Stimulated activated CD8-positive, alpha-beta memory T cell treated with anti-CD3 and anti-CD28 coated beads, Interleukin-4, amount 100 ng/mL, for 1 hour (primary cell): Measurements from ENCODE around the gene TPMT.
"Not testable (repeated sequence)": the region's sequence is repeated elsewhere in the genome, so short reads cannot be mapped to it uniquely, and the experiment has no call there.

Experiments used
- DNase-seq, 2 donors: peaks; one replicate each; pipeline ENCODE4 v3.0.0-alpha.2; 2020; ENCODE audit warnings: low read depth in 2 of 2, low spot score in 1 of 2

The TPMT gene

DNA sequence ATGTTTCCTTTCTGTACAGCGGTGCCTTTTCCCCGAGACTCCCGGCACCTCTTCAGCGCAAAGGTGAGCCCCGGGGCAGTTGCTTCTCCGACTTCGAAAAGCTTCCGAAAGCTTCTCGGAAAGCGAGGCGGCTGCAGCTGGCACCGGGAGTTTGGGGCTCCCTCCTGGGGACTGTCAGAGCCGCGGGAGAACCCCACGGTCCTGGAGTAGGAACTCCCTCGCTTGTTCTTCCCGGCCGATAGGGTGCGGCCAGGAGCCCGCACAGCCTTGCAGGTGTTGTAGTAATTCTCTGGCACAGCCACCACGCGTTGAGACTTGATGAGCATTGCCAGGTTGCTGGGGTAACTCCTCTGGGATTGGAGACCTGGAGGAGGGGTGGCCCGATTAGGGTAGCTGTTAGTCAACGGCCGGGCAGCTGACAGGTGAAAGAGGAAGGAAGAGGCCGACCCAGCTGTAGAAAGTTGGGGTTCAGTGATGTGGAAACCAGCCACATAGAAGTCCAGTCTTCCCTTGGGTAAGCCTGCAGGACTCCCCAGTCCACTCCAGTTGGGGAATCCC is 1.1 kb upstream of the TPMT start:
- DNase-seq, result peak; percentile 9 to 18

DNA sequence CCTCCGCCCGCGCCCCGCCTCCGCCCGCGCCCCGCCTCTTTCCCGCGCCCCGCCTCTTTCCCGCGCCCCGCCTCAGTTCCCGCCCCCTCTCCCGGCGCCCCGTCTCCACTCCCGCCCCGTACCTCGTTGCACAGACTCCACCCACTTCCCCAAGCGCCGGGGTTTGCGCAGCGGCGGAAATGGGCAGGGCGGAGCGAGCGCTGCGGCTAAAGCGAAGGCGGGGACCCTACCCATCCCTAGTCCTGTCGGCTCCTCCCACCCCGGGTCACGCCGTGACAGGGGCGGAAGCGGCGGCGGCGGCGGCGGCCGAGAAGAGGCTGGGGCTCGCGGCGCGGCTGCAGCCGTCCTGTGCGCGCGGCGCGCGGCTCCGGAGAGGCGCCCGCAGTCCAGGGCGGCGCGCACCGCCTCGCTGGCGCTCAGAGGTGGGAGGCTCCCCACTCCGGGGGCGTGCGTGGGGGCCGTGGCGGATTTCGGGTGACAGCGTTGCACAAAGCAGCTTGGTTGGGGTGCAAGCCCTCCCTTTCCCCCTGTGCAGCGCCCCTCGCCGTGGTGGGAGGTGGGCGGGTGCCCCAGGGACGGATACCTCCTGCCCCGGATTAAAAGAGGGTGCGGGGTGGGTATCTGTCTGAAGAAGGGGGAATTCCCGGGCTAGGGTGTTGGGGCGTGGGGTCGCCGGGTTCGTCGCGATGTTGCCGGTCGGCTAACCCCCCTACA is 430 bp upstream of the TPMT start, which contains the start of gene KDM1B:
Gene KDM1B, plus strand, starts transcription at position 273 of the 714 bp plus-strand sequence. CDS start 4,474 bp downstream, outside the sequence.
- DNase-seq, result peak; percentile 96 to 99

DNA sequence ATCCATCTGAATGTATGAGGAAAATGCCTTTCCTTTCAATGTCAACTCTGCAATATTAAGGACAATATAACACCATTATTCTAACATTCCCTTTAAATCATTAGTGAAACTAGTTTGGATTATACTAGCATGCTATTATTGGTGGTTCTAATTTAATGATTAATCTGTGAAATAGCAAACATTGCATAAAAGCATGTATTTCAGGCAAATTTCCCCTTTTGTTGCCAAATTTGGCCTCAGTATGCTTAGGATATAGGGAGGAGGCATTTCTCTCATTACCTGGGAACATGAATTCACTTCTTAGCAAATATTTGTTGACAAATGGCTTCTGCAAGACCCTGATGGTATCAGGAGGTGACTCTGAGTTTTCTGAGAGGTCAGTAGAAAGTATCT is 1.6 kb downstream of the TPMT start:
- DNase-seq, result no peak

DNA sequence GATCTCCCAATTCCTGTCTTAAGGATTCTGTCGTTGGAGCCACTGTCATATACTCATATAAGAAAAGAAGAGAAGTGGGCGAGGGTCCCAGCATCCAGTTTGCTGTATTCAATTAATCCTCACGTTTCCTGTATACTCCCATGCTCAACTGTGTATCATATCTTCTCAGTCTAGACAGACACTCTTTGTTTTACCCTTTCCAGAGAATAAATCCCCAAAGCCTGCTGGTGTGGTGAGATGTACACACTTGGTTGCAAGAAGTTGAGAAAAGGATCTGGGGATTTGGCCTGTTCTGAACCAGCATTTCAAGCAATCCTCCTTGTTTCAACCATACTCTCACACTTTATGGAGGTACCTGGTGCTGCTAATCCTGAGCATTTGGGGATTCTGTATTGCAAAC is 3.1 kb downstream of the TPMT start:
- DNase-seq, result no peak

DNA sequence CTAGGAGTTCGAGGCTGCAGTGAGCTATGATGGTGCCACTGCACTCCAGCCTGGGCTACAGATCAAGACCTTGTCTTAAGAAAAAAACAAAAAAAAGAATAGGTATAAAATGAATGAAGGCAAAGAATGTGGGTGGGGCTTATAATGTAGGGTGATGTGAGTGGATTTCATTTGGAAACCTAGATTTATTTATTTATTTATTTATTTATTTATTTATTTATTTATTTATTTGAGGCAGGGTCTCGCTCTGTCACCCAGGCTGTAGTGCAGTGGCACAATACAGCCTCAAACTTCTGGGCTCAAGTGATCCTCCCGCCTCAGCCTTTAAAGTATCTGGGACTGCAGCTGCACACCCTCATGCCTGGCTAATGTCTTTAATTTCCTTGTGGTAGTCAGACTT is 3.5 kb downstream of the TPMT start:
- DNase-seq, result not testable (repeated sequence)

DNA sequence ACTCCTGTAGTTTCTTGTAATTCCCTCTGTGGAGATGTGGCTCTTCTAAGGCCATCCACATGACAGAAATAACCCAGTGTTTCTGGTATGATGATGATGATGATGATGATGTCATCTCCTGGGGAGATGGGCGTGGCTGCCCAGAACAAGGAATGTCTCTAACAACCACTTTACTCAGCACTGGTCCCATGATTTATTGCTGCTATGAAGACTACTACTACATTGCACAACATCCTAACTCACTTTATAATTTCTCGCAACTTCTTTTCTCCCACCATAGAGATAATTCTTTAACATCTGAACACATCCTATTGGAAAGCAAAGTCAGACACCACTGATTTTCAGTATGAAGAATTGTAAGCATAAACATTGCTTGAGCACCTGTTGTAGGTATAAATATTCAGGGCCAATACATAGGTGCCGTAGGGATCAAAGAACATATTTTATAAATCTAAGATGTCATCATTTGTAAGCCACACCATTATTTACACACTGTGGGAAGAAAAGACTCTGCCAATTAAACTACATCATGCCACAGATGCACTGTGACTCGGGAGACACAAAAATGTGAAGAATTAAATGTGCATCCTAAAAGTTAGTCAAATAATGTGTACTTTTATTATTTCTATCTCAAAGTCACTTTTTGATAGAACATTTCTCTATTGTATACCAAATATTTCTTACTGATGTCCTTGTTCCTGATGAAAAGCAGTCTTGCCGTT is 6.4 kb downstream of the TPMT start:
- DNase-seq, result no peak

DNA sequence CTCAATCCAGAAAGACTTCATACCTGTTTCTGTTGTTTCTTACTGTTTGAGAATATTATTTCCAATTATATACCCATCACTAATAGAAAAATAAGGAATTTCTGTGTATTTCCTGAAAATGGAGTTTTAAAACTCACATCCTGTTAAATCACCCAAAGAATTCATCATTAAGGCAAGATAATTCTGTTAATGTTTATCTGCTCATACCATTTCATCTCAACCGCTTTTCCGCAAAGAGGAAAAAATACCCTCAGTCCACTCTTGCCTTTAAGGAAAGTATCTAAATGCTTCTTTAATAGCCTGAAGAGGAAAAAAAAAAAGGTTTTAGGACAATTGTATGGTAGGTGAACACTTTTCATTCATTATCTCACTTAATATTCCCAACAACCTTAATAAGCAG is 7.3 kb downstream of the TPMT start:
- DNase-seq, result no peak

DNA sequence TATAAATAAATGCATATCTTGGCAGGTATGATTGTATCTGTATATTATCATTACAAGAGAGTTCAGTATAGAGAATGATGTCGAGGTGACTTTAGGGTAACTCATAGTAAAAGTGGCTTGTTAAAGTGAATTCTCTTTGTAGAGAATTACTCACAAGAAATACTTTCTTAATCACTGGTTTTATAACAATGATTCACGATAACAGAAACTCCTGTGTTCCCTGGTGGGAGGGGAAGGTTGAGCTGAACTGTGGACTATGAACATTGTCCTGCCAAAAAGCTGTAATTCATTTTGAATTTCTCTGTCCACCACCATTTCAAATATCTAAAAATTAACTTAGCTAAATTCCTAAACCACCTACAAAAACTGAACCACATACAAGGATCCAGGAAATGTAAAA is 7.7 kb downstream of the TPMT start:
- DNase-seq, result no peak

DNA sequence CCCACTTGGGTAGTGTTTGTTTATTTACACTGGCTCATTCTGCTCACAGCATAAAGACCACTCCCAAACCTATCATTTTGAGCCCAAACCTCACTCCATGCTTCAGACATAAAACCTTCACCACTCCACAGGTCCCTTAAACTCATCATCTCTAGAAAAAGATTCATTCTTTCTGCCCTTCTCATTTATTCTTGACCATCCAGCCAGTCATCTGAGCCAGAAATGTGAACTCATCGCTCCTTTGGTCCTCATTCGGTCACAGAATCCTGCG is 12.4 kb downstream of the TPMT start:
- DNase-seq, result no peak

DNA sequence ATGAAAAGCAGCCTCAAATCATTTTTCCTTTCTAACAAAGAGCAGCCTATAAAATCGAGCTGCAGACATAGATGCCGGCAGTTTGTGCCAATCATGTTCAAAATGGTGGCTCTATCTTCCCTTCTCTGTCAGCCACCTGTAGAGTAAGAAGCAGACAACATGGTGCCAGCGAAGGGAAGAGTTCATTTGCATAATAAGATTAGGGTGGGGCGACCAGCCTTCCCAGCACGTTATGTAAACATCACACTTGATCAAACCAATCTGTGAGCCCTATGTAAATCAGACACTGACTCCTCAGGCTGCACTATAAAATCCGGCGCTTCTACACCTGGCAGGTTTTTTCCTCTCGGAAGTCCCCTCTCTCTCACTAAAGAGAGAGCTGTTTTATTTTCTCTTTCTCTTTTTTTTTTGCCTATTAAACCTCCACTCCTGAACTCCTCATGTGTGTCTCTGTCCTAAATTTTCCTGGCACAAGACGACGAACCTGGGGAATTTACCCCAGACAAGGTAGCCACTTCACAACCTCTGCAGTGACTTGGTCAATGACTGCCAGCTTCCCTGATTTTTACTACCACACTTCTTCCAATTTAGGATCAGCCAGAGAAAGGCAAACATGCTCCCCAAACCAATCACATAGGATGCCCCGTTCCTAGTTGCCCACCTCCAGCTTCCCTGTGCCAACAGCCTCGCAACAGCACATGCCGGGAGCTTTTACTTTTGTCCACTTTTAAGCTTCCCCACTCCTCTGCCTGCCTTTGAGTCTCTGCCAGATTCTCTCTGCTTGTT is 12.9 kb downstream of the TPMT start:
- no peak for DNase-seq

DNA sequence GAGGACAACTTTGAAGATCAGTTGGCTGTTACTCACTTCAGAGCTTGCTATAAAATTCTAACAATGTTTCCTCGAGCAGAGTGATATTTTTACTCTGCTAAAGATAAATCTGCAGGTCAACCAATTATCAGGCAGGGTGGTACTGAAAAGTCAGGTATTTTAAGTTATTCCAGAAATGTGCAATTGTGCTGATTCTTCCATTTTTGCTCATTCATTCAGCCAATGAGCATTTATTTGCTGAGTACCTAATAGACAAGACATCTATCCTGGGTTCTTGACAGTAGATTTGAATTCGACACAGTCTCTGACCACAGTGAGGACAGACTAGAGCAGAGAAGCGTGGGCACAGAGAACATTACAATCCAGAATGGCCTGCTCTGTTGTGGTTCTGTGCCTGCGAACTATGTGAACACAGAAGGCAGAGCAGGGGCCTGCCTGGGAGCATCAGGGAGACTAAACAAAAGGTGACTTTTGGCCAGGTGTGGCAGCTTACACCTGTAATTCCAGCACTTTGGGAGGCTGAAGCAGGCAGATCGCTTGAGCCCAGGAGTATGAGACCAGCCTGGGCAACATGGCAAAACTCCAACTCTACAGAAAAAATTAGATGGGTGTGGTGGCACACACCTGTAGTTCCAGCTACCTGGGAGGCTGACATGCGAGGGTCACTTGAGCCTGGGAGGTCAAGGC is 14.8 kb downstream of the TPMT start:
- no peak for DNase-seq

DNA sequence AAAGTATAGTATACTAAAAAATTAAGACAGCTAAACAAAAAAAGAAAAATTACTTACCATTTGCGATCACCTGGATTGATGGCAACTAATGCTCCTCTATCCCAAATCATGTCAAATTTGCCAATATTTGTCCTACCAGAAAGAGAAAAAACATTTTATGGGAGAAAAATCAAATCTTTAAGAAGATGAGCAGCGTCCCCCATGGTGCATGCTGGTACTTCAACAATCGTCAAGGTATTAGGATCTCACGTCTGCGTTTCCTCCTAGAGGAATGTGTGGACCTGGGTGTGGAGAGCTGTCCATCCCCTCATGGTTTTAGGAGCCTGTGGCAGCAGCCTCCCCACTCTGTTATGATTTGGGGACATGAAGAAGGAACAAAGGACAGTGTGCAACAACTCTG is 16.0 kb downstream of the TPMT start:
- DNase-seq, result no peak

DNA sequence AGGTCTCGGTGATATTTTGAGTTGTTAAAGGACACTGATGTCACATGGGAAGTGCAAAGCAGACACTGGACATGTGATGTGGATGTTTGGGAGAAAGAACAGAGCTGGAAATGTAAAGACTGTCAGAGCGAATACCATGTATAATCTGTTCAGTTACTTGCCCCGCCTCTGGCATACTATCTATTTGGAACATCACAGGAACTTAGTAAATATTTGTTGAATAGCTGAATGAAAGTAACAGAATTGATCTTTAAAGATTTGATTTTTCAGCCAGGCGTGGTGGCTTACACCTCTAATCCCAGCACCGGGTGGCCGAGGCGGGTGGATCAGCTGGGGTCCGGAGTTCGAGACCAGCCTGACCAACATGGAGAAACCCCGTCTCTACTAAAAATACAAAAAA is 18.6 kb downstream of the TPMT start:
- no peak for DNase-seq

DNA sequence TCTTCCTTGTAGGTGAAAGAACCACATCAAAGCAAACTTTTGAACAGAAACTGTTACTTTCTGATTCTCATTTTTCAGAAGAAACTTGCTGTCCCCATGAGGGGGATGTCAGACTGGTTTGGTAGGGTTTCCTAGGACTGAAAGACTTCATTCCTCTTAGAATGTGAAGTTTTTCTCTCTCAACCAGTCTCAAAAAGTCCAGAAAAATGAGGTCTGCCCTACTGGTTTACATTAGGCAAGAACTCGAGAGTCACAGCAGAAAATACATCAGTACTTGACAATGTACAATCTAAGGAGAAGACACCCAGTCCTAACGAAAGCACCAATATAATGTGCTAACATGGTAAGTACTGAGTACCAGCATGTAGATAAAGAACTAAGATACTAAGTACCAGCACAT is 19.7 kb downstream of the TPMT start:
- DNase-seq, result no peak

DNA sequence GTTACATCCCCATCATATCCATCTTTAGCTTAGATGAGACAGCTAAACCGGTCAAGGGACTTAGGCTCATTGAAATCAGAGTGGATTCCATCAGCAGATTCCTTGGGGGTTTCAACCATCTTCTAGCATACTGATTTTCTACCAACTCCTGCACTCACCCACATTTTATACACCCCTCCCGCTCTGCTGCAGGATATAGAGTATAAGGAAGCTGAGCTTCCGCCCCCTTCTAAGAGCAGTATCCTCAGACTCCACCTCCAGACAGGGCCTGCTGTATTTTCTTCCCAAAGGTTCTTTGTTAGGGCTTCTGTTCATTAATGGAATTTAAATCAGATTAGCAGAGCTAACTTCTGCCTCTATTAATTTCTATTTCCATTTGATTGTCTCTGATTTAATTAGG is 22.5 kb downstream of the TPMT start:
- no peak for DNase-seq

DNA sequence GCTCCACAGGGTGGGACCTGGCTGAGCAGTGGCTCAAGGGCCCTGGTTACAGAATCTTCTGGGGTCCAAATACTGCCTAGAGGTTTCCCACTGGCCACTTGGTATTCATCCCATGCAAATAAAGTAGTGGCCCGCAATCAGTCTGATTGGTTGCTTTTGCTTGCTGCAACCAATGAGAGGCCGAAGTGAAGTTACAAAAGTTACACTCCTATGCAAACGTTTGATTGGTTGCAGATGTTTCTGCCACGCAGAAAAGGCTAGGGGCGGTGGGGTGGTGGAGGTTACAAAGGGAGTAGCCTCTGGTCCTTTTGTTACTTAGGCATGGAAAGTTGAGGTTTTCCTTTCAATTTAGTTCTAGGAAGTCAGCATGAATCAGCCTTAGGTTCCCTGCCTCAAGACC is 28.8 kb downstream of the TPMT start:
- DNase-seq, result no peak

DNA sequence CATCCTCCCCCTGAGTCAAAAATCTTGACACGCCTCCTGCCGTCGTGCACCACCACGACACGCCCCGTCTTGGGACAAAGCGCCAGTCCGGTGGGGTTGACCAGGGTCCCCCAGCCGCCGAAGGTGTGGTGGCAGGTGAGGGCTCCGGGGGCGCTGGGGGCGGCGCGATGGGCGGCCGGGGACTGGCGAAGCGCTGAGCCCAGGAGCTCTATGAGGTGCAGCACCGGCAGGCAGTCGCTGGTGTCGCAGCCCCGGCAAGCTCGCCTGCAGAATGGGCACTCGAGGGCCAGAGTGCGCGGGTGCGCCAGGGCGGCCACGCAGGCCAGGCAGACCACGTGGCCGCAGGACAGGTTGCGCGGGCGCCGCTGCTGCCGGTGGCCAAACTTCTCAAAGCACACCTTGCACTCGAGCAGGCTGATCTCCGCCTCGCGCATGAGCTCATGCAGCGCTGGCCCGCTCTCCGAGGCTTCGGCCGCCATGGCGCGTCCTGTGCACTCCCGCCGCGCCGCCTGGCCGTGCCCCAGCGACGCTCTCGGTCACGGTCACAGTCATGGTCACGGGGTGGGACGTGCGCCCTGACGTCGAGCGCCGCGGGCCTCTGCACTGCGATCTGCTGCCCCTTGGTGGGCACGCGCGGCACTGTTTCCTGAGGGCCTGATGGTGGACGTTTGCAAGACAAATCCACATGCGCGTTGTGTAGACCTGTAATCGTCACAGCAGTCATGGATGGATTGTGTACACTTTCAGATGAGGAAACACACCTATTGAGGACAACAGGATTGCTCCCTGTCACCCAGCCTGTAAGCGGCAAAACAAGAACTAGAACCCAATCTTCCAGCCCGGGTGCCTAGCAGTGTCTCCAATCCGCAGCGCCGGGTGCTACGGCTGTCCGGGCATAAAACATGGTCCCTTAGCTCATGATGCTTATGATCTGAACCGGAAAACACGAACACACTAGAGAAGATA is 32.5 kb downstream of the TPMT start, which contains the start of gene NHLRC1:
Gene NHLRC1, minus strand, starts transcription at position 550 of the 966 bp plus-strand sequence. Its CDS starts 71 bp downstream, at position 479.
- peak; percentile 27 to 48 for DNase-seq

DNA sequence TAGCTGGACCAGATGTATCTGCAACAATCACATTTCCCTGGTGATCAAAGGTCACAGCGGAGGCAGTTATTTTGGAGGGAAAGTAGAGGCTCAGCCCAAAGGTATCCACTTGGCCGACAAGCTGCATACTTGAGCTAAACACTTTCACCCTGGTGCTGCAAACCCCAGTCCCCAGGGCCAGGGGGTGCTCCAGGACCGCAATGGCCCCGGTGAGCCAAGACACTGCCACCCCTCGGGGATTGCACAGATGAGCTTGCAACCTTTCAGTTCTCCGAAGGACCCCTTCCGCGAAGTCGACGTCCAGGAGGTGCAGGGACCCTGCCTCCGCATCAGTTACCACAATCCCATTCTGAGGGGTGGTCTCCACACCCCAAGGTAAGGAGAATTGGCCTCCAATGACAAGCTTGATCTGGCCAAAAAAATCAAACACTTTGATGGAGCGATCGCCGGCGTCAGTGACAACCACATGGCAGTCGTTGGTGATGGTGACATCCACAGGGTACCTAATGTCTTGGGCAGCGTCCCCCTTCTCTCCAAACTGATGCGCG is 33.2 kb downstream of the TPMT start:
- DNase-seq, result no peak

DNA sequence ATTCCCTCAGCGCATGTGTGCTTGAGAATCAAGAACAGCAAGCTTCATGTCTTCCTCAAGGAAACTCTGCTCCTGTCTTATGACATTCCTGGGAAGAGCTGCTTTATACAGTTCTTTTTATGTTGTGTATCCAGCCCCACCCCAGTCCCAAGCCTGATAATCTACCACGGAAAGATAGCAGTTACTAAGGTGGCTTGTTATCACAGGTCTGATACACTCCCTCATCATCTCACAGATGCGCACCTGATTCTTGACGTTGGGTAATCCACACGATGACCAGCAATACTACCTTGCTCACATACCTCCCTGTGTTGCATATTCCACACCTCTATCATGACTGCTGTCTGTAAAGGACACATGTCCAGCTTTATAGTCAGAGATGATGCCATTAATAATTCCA is 35.6 kb downstream of the TPMT start:
- no peak for DNase-seq

DNA sequence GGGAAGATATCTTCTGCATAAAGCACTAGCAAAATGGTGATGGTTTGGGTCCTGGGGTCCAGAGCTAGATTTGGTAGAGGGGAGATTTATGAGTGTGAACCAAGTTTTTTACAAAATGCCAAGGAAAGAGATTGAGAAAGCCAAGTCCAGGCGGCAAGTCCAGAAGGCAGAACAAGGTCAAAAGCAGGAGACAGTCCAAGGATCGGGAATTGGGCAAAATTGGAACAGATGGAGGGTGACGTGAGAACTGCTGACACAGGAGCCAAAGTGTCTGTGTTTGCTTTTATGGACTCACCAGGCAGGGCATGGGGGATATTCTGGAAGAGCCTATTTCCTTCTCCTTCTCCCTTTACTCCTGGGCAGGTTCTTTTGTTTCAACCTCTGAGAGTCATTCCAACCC is 36.5 kb downstream of the TPMT start:
- no peak for DNase-seq
